Left lobe of liver (tissue), 2 donors: ENCODE measurements around the gene RUFY3. TPM values are rescaled to one million over a fixed set of nuclear protein-coding genes. Genes with fewer than 3 reads are reported as not detected.
"Not testable (repeated sequence)": the region's sequence is repeated elsewhere in the genome, so short reads cannot be mapped to it uniquely, and the experiment has no call there.

Source experiments
- ATAC-seq: fragments of 200-7000 bp; cut with Tn5 transposase; one replicate; pipeline ENCODE4 v1.9.1; 2020; ENCODE audit warnings: mild to moderate bottlenecking, moderate library complexity
- DNase-seq: peaks from one replicate; pipeline ENCODE4 v3.0.0-alpha.2; 2020; ENCODE audit warnings: low spot score
- total RNA-seq: library from RNA; stranded (reverse); gene quantifications from one replicate; pipeline ENCODE4 v1.2.1, GENCODE V29; 2021
- donor health status: DM: no; HTN: no; CAD: no; lungs with moderate emphysema.
- donor health status: DM: no; HTN: yes; CAD: no.

The RUFY3 gene
- total RNA-seq, 1 donor from 2014 or later = 30.1 TPM

GRCh38 chr4:70705183-70706043, 16.4 kb upstream of the RUFY3 start:
- ATAC-seq (peak; percentile 78), DNase-seq (peak; percentile 81)

- ATAC-seq = no peak
- DNase-seq = no peak
Measured at GRCh38 chr4:70706044-70706461, 15.7 kb upstream of the RUFY3 start.

DNA sequence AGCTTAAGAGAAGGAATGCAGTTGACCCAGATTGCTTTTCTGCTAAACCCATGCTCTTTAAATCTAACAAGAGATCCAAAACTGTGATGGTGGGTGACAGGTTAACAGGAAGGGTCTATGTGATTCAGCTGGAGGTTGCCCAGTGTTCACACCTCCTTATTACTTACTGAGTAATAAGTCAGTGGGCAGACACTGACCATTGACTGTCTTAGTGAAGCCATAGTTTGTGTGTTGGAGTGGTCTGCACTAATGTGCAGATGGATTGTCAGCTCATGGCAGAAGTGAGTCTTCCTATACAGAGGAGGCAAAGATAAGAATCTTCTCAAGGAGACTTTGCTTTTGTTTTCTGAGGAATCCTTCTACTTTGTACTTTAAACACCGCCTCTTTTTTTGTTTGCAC, 15.2 kb upstream of the RUFY3 start:
- ATAC-seq (no peak), DNase-seq (no peak)

- no peak for ATAC-seq
- no peak for DNase-seq
Measured at GRCh38 chr4:70709611-70710205, 12.1 kb upstream of the RUFY3 start.

- no peak for DNase-seq
- ATAC-seq = peak; percentile 19
Measured at GRCh38 chr4:70711599-70711998, 10.2 kb upstream of the RUFY3 start.

GRCh38 chr4:70712150-70712549, 9.6 kb upstream of the RUFY3 start:
- ATAC-seq (no peak), DNase-seq (no peak)

DNA sequence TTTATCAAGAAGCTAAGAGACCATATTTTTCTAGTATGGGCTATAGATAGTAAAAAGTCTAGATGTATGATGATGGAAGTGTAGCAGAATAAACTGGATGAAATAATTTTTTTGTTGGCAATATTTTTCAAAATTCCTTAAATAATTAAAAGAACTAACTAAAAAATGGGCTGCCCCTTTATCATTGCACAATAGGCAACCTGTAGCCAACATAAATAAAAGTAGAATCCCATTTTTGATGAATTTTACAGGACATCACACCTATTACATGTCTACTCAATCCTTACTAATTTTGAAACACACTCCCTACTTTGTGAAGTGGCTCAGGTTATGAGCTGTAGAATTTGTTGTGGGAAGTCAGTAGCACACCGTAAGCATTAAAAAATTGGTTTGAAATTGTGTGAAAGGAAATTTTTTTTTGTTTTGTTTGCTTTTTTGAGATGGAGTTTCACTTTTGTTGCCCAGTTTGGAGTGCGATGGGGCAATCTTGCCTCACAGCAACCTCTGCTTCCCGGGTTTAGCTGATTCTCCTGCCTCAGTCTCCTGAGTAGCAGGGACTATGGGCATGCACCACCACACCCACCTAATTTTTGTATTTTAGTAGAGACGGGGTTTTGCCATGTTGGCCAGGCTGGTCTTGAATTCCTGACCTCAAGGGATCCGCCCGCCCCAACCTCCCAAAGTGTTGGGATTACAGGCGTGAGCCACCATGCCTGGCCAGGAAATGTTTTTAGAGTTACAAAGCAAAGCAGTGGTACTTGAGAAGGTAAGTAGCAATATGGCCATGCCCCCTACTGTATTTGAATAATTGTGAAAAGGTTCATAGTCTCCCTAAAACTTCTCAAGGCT, 8.9 kb upstream of the RUFY3 start:
- ATAC-seq = peak; percentile 53

GRCh38 chr4:70713453-70714078, 8.2 kb upstream of the RUFY3 start:
- ATAC-seq (peak; percentile 29), DNase-seq (no peak)

More for the DNA sequence above, 8.9 kb upstream of the RUFY3 start:
- no peak for DNase-seq

DNA sequence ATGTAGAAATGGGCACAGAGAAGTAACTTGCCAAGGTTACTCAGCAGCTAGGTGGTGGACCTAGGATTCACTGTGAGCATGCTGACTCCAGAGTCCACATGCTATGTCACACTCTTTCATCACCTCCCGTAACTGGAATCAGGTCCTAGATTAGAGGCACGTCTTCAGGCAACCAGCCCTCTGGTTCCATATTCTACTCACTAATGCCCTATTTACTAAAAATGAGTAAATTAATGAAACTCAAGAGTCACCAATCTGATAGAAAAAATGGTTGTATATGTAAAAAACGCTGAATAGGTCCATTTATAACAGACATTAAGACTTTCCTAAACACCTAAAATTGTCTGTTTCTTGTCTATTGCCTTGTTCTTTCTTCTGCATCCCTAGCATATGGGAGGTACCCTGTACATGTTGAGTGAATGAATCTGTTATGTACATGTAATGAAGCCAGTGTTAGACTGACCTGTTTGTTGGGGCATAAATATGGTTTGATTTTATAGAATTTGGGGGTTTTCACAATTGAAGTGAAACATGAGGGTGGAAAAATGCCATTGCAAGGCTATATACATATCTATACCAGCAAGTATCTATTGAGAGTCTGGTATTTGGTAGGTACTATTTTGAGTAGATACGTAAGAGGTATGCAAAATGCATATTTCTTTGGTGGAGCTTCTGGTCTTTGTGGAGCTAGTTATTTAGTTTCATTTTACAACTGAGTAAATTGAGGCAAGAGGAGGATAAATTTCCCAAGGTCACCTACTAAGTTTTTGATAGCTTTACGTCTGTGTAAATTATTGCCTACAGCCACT, 7.5 kb upstream of the RUFY3 start:
- ATAC-seq = peak; percentile 89

DNA sequence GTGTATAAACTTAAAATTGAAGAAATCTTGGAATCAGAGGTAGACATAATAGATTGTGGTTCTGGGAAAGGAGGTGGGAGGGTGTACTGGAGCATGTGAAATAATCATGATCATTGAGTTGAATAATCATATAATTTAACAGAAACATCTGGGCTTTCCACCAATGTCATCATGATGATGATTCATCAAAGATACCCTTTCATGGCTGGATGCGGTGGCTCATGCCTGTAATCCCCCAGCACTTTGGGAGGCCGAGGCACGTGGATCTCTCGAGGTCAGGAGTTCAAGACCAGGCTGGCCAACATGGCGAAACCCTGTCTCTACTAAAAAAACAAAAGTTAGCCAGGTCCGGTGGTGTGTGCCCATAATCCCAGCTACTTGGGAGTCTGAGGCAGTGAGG, 6.7 kb upstream of the RUFY3 start:
- ATAC-seq = no peak

More for the DNA sequence above, 7.5 kb upstream of the RUFY3 start:
- peak; percentile 81 for DNase-seq

GRCh38 chr4:70718811-70719604, 2.8 kb upstream of the RUFY3 start:
- ATAC-seq (no peak), DNase-seq (no peak)

More for the DNA sequence above, 6.7 kb upstream of the RUFY3 start:
- DNase-seq = no peak

- no peak for ATAC-seq
- DNase-seq = no peak
Measured at GRCh38 chr4:70722199-70722791, 531 bp downstream of the RUFY3 start.

DNA sequence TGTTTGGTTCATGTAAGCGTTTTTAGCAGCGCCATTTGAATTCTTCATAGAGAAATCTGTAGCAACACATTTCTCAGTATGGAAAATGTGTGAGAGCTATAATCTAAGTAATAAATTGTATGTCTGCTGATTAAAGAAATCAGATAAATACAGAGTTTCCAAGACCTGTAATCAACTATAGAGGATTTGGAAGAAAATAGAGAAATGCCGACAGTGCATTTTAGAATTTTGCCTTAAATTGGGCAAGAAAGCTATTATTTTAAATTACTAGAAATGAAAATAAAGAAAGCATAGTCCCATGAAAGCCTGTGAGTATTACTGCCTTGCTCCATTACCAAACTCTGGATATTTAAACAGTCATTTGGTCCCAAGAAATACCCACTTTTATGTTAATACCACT, 2.7 kb downstream of the RUFY3 start:
- no peak for ATAC-seq
- no peak for DNase-seq

DNA sequence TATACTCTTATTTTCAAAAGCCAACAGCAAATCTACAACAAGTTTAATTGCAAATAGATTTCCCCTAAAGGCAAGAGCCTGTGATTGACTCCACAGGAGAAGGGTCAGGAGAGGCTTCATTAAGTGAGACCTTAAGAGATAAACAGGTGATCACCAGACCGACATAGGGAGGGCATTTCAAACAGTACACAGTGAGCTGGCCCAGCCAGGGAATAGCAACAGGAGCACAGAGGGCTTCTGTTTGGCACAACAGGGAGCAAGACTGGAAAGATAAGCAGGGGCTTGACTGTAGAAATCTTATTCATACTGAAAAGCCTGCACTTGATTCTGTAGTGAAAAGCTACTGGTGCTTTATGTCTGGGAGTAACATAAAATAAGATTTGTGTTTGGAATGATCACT, 3.9 kb downstream of the RUFY3 start:
- DNase-seq (no peak), ATAC-seq (no peak)

- ATAC-seq, DNase-seq: not testable (repeated sequence)
Measured at GRCh38 chr4:70726515-70726914, 4.8 kb downstream of the RUFY3 start.

GRCh38 chr4:70728091-70728490, 6.3 kb downstream of the RUFY3 start:
- peak; percentile 58 for ATAC-seq
- no peak for DNase-seq

GRCh38 chr4:70732878-70733277, 11.1 kb downstream of the RUFY3 start:
- not testable (repeated sequence) for DNase-seq, ATAC-seq

DNA sequence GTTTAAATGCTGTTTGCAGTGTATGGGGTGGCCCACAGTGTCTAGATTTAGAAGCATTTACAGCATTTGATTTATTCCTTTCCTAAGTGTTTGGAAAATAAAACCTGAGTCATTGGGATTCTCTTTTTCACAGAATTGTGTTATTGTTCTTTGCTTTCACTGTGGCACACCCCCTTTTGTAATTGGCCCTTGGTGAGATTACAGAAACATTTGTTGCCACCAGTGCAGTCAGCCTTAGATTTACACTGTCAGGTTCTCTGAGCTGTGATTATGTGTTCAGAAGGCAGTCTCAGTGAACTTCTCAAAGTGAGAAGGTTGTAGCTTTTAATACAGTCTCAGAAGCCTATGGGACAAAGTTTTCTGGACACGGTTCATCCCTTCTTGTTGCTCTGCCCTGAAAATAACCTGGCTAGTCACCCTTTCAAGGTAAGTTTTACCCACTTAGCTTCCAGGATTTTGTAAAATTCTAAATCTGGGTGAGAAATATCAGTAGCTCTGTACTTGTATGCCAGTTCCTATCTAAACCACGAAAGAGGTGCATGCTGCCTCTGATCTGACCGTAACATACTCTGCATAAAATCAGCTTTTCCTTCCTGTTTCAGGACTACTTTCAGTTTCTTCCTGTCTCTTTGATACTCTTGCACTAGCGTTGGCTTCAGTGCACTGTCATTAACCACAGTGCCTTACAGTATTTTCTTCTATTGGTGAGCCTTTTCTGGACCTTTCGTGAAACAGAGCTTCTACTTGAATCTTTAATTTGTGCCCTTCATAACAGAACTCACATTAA, 12.6 kb downstream of the RUFY3 start:
- DNase-seq (no peak), ATAC-seq (peak; percentile 94)
